Hepatocyte (in vitro differentiated cells): ENCODE data around the gene SLC38A9.

Experiments
- EZH2 ChIP-seq: fragments of 200-600 bp; sonication (generic); IDR thresholded peaks from 2 replicates; pipeline ENCODE4 v1.6.1; 2016; ENCODE audit warnings: antibody characterized with exemption, mild to moderate bottlenecking, borderline replicate concordance
- EZH2phosphoT487 ChIP-seq: fragments of 200-600 bp; sonication (generic); IDR thresholded peaks from one replicate; pipeline ENCODE4 v1.6.1; 2018; ENCODE audit warnings: antibody characterized with exemption, mild to moderate bottlenecking, low read depth, moderate library complexity; ENCODE audit not compliant: unreplicated experiment, severe bottlenecking
- TF ChIP-seq, protein P1 (sequence below): fragments of 200-600 bp; sonication (generic); IDR thresholded peaks from 2 replicates; pipeline ENCODE4 v1.5.1; 2016; ENCODE audit warnings: antibody characterized with exemption, mild to moderate bottlenecking; ENCODE audit not compliant: poor library complexity

DNA sequence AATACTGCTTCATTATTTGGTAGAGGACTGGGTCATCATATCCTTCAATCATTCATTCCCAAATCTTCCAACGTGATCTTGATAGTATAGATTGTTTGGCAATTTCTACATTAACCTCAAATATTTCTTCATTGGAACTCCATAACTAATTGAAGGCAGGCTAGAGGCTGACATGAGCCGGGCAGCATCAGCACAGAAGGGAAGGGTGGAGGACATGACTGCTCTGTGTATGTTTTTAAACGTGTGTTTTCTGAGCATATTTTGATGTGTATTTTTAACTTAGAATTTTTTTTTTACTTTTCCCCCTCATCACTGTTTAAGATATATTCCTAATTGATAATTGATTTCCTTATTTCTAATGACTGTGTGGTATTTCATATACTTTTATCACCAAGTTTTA, 38.4 kb upstream of the SLC38A9 start:
- TF ChIP-seq, protein P1, sequence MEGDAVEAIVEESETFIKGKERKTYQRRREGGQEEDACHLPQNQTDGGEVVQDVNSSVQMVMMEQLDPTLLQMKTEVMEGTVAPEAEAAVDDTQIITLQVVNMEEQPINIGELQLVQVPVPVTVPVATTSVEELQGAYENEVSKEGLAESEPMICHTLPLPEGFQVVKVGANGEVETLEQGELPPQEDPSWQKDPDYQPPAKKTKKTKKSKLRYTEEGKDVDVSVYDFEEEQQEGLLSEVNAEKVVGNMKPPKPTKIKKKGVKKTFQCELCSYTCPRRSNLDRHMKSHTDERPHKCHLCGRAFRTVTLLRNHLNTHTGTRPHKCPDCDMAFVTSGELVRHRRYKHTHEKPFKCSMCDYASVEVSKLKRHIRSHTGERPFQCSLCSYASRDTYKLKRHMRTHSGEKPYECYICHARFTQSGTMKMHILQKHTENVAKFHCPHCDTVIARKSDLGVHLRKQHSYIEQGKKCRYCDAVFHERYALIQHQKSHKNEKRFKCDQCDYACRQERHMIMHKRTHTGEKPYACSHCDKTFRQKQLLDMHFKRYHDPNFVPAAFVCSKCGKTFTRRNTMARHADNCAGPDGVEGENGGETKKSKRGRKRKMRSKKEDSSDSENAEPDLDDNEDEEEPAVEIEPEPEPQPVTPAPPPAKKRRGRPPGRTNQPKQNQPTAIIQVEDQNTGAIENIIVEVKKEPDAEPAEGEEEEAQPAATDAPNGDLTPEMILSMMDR = no peak
- TF ChIP-seq EZH2 (no peak), EZH2phosphoT487 (no peak)
